ENCODE measurements around the gene MOBP.
A peak's percentile ranks its signal among the peaks of the same experiment; 100 is the strongest.

The MOBP gene

DNA sequence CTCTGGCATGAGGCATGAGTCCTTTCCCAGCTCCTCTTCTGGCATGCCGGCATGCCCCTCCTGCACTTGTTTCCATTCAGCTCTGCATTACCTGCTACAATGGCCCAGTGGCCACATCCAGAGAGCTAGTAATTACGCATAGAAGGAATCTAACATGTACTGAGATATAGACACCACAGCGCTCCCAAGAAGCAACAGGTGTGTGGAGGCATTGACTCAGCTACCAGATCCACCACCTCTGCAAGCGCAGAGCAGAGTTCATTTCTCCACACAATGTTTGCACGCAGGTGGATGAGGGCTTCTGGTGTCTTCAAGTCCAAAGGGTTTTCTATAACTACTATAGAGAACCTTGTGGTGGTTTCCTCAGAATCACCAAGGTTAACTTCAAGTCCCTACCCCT lies 4.2 kb downstream of the MOBP start:
- Histone ChIP-seq H2AFZ (ENCODE audit: low read length) (no peak overlapping the region), H3K9me2 (replicated peaks; ENCODE audit: low read depth, low read length) (no peaks in the 10 kb centered on the region), H3K4me1 (ENCODE audit: insufficient read depth, low read length, poor library complexity, severe bottlenecking) (peaks cover 8% of the 10 kb centered on the region), H3K9me3 (ENCODE audit: insufficient read depth, low read depth, low read length) (no peaks in the 10 kb centered on the region), H4K20me1 (ENCODE audit: insufficient read depth, low read length, poor library complexity, severe bottlenecking) (no peaks in the 10 kb centered on the region), H3K27me3 (ENCODE audit: insufficient read depth, low read length, poor library complexity, severe bottlenecking) (no peaks in the 10 kb centered on the region), H3K4me2 (ENCODE audit: low read depth, low read length, poor library complexity, severe bottlenecking) (no peak overlapping the region), H3K36me3 (ENCODE audit: insufficient read depth, low read length) (no peaks in the 10 kb centered on the region), H3F3A (ENCODE audit: low read depth) (no peaks in the 10 kb centered on the region), H3K79me2 (ENCODE audit: insufficient read depth, low read length) (no peaks in the 10 kb centered on the region), H3K4me3 (ENCODE audit: low read length, poor library complexity, severe bottlenecking) (no peak overlapping the region), H3K9ac (ENCODE audit: low read depth, low read length, poor library complexity, severe bottlenecking) (no peak overlapping the region)
- TF ChIP-seq, protein P1, sequence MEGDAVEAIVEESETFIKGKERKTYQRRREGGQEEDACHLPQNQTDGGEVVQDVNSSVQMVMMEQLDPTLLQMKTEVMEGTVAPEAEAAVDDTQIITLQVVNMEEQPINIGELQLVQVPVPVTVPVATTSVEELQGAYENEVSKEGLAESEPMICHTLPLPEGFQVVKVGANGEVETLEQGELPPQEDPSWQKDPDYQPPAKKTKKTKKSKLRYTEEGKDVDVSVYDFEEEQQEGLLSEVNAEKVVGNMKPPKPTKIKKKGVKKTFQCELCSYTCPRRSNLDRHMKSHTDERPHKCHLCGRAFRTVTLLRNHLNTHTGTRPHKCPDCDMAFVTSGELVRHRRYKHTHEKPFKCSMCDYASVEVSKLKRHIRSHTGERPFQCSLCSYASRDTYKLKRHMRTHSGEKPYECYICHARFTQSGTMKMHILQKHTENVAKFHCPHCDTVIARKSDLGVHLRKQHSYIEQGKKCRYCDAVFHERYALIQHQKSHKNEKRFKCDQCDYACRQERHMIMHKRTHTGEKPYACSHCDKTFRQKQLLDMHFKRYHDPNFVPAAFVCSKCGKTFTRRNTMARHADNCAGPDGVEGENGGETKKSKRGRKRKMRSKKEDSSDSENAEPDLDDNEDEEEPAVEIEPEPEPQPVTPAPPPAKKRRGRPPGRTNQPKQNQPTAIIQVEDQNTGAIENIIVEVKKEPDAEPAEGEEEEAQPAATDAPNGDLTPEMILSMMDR (conservative IDR thresholded peaks at IDR 0.05; ENCODE audit: low read length) = no peak
- no peak for TF ChIP-seq EZH2phosphoT487 (IDR thresholded peaks at IDR 0.05; ENCODE audit: borderline replicate concordance)

DNA sequence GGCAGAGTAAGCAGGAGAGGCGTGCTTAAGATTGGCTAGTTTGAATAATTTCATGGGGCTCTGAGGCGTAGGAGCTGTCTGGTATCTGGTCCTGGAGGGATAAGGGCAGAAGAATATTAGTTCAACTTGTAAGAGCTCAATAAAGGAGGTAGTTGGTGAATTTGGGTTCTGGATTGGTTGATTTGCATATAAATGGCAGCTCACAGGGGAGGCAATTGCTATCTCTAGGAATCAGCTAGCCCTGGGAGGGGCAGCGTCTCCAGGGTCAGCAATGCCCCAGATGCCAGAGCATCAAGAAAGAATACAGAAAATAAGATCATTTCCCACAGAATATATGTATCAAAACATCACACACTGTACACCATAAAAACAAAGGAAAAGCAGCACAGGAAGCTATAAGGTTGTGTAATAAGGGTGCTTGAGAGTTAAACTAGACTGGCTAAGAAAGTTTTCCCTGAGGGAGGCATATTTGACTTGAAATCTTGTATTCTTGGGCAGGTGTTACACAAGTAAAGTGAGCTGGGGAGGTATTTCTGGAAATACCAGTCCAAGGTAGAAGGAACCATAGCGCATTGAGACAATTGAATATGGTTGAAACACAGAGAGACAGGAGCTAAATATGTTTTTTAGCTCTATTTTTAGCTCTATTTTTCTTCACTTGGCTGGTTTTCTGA lies 6.1 kb downstream of the MOBP start:
- H3K4me2 ChIP-seq (ENCODE audit: low read depth, low read length, poor library complexity, severe bottlenecking) = no peak overlapping the region
- H3K4me1 ChIP-seq (ENCODE audit: insufficient read depth, low read length, poor library complexity, severe bottlenecking) = peaks cover 8% of the 10 kb centered on the region
- H3K36me3 ChIP-seq (ENCODE audit: insufficient read depth, low read length) = no peaks in the 10 kb centered on the region
- 0 out of 2 replicates have a peak overlapping the region, but pooled peaks have one; percentile 22 for H2AFZ ChIP-seq (ENCODE audit: low read length)
- no peaks in the 10 kb centered on the region for H3K9me2 ChIP-seq (replicated peaks; ENCODE audit: low read depth, low read length)
- H4K20me1 ChIP-seq (ENCODE audit: insufficient read depth, low read length, poor library complexity, severe bottlenecking) = no peaks in the 10 kb centered on the region
- TF ChIP-seq EZH2phosphoT487 (IDR thresholded peaks at IDR 0.05; ENCODE audit: borderline replicate concordance) = no peak
- TF ChIP-seq, protein P1 (conservative IDR thresholded peaks at IDR 0.05; ENCODE audit: low read length) = no peak
- H3K9ac ChIP-seq (ENCODE audit: low read depth, low read length, poor library complexity, severe bottlenecking) = no peak overlapping the region
- H3K9me3 ChIP-seq (ENCODE audit: insufficient read depth, low read depth, low read length) = no peaks in the 10 kb centered on the region
- H3K27me3 ChIP-seq (ENCODE audit: insufficient read depth, low read length, poor library complexity, severe bottlenecking) = no peaks in the 10 kb centered on the region
- no peak overlapping the region for H3K4me3 ChIP-seq (ENCODE audit: low read length, poor library complexity, severe bottlenecking)
- H3F3A ChIP-seq (ENCODE audit: low read depth) = no peaks in the 10 kb centered on the region
- H3K79me2 ChIP-seq (ENCODE audit: insufficient read depth, low read length) = no peaks in the 10 kb centered on the region

GRCh38 chr3:39474126-39474515 lies 6.6 kb downstream of the MOBP start:
- H4K20me1 ChIP-seq (ENCODE audit: insufficient read depth, low read length, poor library complexity, severe bottlenecking) = no peaks in the 10 kb centered on the region
- no peak overlapping the region for H3K4me2 ChIP-seq (ENCODE audit: low read depth, low read length, poor library complexity, severe bottlenecking)
- H2AFZ ChIP-seq (ENCODE audit: low read length) = no peak overlapping the region
- H3K9me3 ChIP-seq (ENCODE audit: insufficient read depth, low read depth, low read length) = no peaks in the 10 kb centered on the region
- H3K9me2 ChIP-seq (replicated peaks; ENCODE audit: low read depth, low read length) = no peaks in the 10 kb centered on the region
- TF ChIP-seq EZH2phosphoT487 (IDR thresholded peaks at IDR 0.05; ENCODE audit: borderline replicate concordance) = no peak
- TF ChIP-seq, protein P1 (conservative IDR thresholded peaks at IDR 0.05; ENCODE audit: low read length) = no peak
- no peaks in the 10 kb centered on the region for H3K27me3 ChIP-seq (ENCODE audit: insufficient read depth, low read length, poor library complexity, severe bottlenecking)
- H3F3A ChIP-seq (ENCODE audit: low read depth) = no peaks in the 10 kb centered on the region
- no peak overlapping the region for H3K4me3 ChIP-seq (ENCODE audit: low read length, poor library complexity, severe bottlenecking)
- H3K79me2 ChIP-seq (ENCODE audit: insufficient read depth, low read length) = no peaks in the 10 kb centered on the region
- H3K4me1 ChIP-seq (ENCODE audit: insufficient read depth, low read length, poor library complexity, severe bottlenecking) = peaks cover 8% of the 10 kb centered on the region
- H3K36me3 ChIP-seq (ENCODE audit: insufficient read depth, low read length) = no peaks in the 10 kb centered on the region
- H3K9ac ChIP-seq (ENCODE audit: low read depth, low read length, poor library complexity, severe bottlenecking) = no peak overlapping the region

Data from Loucy (cell line).